NCI-H526 treated with DMSO at 0.1 percent for 48 hours (cell line): Measurements from ENCODE around the gene TPST2.

Experiments used
- DNase-seq: peaks from one replicate; lab custom pipeline; 2025; lab: John Stamatoyannopoulos, UW

The TPST2 gene

DNA sequence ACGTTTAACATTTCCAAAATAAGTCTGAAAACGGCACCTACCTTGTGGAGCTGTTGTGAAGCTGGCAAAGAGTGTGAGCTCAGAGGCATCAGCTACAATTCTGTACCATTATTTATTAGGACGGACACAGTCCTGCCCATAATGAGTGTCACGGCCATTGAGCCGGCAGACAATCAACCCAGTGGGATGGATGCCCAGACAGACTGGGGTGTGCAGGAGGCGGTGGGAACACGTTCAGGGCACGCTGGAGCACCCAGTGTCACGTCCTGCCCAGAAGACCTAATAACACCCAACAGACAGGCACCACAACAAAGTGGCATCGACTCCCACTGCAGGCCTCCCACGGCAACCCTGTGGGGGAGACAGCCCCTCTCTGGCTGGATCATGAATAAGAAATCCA is 34.5 kb downstream of the TPST2 start:
- peak; percentile 45 for DNase-seq

DNA sequence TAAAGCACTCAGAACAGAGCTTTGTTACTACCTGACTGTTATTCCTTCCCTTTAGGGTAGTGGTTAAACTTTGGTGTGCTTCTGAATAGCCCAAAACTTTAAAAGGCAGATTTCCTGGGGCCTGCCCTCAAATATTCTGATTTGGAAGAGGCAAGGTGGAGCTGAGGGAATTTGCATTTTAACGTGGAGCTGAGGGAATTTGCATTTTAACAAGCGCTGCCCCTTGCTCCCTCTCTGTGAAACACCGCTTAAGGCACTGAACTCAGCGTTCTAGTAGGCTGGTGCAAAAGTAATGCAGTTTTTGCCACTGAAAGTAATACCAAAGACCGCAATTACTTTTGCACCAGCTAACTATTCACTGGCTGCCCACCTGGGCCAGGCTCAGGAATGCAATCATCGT is 35.0 kb downstream of the TPST2 start:
- peak; percentile 81 for DNase-seq

DNA sequence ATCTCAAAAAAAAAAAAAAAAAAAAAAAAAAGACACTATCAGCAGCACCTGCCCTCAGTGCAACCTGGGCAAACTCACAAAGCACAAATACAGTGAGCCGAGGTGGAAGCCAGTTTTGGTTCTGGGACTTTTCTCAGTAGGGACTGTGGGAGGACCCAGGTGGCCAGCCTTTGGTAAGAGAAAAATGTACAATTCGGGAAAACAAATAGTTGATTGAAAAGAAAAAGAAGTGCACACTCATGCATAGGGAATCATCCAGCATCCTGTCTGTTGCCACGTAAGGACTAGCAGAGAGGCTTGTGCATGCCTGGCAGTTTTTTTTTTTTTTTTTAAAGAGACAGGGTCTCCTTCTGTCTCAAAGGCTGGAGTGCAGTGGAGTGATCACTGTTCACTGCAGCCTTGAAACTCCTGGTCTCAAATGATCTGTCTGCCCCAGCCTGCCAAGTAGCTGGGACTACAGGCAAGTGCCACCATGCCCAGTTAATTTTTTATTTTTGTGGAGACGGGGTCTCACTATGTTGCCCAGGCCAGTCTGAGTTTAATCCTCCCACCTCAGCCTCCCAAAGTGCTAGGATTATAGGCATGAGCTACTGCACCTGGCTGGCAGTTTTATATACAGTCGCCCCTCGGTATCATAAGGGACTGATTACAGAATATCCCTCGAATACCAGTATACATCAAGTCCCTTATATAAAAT is 36.7 kb downstream of the TPST2 start:
- DNase-seq = peak; percentile 28

DNA sequence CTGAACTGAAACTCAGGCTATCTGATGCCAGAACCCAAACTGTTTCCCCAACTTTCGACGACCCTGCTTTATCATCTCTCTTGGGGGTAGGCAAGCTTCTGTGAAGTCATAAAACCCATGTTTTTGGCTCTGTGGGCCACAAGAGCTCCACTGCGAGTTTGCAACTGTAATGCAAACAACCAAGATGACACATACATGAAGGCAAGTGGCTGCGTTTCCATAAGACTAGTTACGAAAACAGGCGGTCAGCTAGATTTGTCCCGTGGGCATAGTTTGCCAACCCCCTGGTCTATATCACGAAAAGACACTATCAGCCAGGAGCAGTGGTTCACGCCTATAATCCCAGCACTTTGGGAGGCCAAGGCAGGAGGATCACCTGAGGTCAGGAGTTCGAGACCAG is 37.5 kb downstream of the TPST2 start:
- no peak for DNase-seq

DNA sequence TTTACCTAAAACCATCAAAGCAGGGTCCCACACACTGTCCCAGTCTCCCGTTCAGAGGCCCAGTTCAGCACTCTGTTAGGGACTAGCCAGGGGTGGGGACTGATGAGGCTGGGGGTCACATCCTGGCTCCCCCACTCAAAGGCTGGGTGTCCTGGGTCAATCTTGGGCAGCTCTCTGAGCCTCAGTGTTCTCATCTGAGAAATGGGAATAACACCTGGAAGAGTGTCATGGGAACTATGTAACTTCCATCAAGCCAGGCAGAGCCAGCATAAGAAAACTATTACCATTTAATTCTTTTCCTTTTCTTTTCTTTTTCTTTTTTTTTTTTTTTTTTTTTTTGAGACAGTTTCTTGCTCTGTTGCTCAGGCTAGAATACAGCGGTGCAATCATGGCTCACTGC is 38.4 kb downstream of the TPST2 start:
- no peak for DNase-seq

DNA sequence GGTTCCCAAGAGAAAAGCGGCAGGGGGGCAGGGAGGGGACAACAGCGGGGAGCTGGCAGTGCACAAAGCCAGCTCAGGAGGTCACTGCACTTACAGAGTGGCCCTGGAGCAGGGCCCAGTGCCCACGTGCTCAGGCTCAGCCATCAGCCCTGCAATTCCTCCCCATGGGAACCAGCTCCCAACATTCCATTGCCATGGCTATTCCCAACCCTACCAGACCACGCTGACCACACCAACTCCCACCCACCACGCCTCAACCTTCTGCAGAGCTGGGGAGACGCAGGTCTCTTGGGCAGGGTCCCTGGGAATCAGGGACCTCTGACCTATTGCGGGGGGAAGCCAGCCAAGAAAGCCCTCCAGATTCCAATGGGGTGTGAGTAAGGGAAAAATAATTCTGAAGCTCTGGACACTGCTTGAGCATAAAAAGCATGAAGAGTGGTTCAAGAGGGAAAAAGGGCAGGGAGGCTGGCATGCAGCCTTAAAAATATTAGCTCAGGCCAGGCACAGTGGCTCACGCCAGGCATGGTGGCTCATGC is 39.4 kb downstream of the TPST2 start:
- no peak for DNase-seq

DNA sequence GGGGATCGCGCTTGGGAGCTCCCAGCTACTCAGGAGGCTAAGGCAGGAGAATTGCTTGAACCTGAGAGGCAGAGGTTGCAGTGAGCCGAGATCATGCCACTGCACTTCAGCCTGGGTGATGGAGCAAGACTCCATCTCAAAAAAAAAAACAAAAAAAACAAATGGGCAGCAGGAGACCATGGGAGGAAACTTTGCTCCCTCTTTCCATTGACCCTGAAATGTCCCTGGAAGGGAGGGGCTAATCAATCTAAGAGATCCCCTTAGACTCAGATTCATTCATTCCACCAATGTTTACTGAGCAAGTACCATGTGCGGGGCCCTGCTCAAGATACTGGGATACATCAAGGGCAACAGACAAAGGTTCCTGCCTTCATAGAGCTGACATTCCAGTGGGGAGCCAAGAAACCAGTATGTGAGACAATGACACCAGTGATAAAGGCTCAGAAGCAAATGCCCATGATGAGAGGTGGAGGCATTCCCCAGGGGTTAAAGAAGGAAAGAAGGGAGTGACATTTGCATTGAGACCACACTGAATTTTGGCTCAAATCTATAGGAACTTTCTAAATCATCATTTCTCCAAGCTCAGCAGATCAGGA is 39.9 kb downstream of the TPST2 start:
- DNase-seq = no peak

DNA sequence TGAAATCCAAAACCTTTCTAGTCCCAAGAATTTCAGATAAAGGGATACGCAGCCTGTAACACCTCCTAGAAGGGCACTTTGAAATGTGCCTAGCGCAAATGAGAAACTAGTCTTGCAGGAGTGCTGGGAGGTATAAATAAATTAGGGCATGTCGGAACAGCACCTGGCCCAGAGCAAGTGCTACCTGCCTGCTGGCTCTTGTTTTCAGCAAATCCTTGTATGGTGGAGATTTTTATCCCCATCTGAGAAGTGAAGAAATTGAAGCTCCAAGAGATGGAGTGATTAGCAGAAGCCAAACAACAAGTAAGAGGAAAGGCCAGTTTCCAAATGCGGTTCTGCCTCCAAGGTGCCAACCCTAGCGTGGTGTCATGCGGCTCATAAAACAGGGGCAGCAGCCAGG is 40.9 kb downstream of the TPST2 start:
- DNase-seq = peak; percentile 44

DNA sequence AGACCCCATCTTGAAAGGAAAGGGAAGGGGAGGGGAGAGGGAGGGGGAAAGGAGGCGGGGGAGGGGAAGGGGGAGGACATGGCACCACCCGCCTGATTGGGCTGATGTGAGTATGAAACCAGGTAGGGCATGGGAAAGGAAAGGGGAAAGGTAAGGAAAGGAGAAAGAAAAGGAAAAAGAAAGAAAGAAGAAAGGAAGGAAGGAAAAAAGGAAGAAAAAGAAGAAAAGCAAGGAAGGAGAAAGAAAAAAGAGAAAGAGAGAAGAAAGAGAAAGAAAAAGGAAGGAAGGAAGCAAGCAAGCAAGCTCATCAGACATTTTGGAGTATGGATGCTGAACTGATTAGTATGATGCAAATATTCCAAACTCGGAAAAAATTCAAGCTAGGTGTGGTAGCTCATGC is 41.6 kb downstream of the TPST2 start:
- peak; percentile 2 for DNase-seq

DNA sequence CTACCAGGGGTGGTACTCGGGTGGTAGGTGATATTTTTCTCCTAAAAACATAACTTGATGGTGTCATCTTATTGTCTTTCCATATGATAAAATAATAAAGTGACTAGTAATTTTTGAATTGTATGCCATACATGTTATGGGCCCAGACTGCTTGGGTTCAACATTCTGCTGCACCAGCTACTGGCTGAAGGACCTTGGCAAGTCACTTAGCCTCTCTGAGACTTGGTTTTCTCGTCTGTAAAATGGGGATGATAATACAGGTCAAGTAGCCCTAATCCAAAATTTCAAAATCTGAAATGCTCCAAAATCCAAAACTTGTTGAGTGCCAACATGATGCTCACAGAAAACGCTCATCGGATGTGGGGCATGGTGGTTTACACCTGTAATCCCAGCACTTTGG is 42.1 kb downstream of the TPST2 start:
- no peak for DNase-seq

DNA sequence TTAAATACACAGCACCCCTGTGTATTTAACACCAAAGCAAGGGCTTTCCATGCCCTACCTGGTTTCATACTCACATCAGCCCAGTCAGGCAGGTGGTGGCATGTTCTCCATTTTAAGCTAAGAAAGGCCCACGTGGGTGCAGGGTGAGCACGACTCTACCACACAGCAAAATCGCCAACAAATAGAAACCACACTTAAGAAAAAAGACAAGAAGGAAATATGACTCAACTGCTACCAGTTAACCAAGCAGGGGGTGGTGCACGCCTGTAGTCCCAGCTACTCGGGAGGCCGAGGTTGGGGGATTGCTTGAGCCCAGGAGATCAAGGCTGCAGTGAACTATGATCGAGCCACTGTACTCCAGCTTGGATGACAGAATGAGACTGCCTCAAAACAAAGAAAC is 42.5 kb downstream of the TPST2 start:
- DNase-seq = no peak

DNA sequence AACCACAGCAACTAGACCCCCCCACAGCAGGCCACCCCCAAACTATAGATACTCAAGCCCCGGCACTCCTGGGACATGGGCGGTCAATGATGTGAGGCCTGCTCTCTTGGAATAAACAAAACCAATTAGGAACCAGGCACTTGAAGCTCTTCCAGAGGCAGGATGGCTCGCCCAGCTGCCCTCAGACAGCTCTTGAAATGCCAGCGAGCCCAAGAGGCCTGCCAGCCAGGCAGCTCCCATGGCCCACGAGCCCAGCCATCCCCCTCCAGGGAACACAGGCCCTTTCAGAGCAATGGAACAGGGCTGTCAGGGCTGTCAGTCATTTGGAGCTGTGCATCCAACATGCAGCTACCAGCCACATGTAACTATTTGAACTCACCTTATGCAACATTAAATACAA is 43.6 kb downstream of the TPST2 start:
- DNase-seq = no peak

DNA sequence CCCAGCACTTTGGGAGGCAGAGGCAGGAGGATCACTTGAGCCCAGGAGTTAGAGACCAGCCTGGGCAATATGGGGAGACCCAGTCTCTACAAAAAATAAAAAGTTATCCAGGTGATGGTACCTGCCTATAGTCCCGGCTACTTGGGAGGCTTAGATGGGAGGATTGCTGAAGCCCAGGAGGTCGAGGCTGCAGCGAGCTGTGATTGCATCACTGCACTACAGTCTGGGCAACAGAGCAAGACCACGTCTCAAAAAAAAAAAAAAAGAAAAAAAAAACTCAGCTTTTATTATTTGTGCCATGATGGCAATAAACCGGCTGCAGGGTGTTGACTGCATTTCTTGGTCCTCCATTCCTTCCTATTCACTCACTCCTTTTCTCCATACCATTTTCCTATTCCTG is 44.1 kb downstream of the TPST2 start:
- DNase-seq = no peak

DNA sequence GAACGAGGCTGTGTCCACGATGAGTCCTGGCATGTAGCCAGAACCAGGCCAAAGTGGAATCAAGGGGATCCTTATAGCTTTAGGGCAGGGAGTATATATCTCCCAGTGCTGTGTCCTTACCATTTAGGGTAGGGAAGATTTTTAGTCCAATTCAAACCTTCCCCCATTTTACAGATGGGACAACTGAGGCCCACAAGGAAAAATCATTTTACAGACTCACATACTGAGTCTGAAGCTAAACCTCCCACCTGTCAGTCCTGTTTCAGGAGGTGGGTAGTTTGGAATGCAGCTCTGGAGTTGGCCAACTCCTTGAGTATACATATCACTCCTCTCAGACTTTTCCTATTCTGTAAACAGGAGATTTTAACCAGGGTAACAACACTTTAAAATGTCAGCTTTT is 44.5 kb downstream of the TPST2 start:
- no peak for DNase-seq

DNA sequence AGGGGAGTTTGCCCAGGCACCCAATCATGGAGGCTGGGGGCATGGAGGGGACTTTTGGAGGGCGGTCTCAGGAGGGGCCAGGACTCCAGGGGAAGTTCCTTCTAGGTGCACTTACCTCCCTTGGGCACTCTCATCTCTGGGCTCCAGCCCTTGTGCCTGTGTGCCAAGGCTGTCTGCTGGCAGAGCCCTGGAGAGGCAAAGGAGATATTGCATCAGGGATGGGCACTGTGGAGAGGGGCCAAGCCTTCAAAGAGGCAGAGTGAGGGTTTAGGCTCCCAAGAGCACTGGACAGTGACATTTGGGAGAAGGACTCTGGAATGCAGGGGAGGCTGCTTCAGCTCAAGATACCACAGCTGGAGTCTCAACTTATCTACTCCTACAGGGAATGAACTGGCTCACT is 45.4 kb downstream of the TPST2 start:
- no peak for DNase-seq

DNA sequence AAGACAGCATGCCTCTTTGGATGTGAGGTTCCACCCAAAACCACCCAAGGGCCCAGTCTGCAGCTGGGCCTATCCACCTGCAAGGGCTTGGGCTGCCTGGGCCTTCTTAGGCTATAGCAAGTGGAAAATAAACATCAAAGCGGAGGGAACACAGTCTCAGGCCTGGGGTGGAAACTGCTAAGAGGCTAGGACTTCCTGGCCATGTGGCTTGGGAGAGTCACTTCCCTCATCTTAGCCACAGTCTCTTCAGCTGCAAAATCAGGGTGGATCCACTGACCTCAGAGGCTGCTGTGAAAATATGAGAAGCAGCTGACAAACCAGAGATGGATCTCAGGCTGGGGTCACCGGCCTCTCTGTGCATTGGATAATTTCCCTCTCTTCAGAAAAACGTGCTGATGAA is 47.1 kb downstream of the TPST2 start:
- no peak for DNase-seq

DNA sequence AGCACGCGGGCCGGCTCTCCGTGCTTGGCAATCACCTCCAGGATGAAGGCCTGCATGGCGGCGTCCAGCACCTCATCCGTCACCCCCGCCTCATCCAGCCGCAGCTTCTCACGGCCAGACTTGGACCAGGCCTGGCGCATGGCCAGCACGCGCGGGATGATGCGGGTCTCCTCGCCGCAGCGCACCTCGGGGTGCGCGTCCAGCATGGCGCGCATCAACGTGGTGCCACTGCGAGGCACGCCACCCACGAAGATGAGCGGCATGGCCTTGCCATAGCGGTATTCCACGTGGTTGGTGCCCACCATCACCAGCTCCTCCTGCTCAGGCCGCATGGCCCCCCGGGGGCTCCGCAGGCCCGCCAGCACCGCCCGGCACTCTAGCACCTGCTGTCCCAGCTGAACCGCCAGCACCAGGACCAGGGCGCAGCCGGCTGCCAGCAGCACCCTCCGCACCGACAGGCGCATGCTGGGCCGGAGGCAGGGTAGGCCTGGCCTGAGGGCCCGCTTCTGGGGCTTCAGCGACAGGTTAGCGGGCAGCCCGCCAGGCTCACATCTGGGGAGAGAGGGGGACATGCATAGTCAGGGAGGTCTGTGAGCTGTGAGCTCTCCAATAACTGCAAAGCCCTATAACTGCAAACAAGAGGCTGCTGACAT is 48.6 kb downstream of the TPST2 start:
- no peak for DNase-seq

DNA sequence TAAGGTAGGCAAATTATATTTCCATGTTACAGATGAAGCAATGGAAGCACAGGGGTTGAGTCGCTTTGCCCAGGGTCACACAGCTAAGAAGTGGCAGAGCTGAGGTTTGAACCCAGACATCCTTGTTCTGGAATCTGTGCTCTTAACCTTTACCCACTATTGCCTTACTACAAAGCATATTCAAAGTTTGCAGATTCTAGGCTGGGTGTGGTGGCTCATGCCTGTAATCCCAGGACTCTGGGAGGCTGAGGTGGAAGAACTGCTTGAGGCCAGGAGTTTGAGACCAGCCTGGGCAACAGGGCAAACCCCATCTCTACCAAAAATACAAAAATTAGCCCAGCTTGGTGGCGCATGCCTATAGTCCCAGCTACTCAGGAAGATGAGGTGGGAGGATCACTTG is 49.8 kb downstream of the TPST2 start:
- no peak for DNase-seq

DNA sequence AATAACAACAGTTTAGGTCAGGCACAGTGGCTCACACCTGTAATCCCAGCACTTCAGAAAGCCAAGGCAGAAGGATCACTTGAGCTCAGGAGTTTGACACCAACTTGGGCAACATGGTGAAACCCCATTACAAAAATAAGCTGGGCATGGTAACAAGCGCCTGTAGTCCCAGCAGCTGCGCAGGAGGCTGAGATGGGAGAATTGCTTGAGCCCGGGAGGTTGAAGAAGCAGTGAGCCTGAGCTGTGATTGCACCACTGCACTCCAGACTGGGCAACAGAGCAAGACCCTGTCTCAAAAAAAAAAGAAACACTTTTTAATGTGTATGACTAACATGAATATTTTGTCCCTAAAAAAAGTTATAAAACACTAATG is 53.2 kb downstream of the TPST2 start:
- DNase-seq = no peak

DNA sequence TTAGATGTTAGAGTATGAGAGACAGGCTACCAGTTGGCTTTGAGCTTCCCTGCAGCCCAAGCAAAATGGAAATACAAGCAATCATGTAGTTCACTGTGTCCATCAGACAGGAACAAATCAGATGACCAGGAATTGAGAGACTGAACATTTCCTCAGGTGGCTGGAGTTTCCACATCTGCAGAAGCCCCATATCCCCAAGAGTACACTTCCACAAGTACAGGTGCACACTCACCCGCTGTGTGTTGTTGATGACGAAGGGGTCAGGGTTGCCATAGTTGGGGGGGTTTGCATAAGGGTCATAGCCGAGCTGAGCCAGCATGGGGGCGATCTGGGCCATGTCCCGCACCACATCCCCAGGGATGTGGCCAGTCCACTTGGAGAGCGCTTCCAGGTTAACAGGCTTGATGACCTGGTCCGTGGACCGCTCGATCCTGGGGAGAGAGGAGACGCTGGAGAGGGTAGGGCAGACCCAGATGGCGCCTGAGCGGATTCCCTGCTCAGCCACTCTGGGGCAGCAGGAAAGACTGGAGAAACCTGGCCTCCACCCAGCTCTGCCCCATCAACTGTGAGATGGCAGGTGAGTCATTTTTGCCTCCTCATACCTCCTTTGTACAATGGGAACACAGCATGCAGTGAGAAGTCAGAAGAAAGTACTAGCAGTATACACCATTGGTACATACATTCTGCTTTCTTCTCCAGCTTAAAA is 53.7 kb downstream of the TPST2 start:
- DNase-seq = no peak

DNA sequence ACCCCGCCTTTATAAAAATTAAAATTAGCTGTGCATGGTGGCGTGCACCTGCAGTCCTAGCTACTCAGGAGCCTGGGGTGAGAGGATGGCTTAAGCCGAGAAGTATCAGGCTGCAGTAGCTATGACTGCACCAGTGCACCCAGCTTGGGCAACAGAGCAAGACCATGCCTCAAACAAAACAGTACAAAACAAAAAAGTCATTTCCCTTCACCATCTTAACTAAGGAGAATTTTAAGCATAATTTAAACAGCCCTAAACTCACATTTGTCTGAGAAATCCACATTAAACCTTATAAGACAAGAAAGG is 54.4 kb downstream of the TPST2 start:
- DNase-seq = no peak

DNA sequence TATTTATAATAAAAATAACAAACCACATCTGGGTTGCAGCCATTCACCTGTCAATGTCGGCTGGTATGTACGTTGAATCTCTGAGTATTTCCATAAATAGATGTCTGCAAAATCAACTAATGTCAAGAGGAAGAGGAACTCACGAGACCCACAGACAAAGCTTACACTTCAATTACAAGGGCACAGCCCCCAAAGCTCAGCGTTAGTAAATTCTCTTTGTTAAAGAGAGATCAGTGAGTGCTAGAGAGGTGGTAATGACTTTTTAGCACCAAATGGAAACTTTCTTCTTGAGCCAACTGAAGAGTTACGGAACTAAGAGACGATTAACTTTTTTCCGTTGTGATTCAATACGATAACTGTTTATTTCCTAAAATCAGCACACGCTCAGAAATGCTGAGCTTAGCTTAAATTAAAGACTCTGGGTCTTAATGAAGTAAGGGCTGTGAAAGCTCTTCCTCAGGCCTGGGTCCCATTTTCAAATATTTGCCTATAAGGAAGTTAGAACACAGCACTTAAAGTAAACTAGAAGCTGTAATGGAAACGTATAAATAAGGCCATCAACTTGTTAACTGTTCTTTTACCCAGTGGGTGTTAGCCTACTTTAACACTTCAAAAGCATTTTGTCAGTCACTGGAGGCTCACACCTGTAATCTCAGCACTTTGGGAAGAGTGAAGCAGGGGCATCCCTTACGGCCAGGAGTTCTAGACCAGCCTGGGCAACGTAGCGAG is 54.9 kb downstream of the TPST2 start:
- no peak for DNase-seq
